HG02840 (cell line): ENCODE data around the gene FGF16.
"Not testable (repeated sequence)": the region's sequence is repeated elsewhere in the genome, so short reads cannot be mapped to it uniquely, and the experiment has no call there.

Experiments used
- ATAC-seq: cut with Tn5 transposase; IDR thresholded peaks from one replicate; pipeline ENCODE4 v1.9.1; 2021; ENCODE audit warnings: mild to moderate bottlenecking, moderate library complexity, moderate number of reproducible peaks; ENCODE audit not compliant: unreplicated experiment, low FRiP score

FGF16 gene

DNA sequence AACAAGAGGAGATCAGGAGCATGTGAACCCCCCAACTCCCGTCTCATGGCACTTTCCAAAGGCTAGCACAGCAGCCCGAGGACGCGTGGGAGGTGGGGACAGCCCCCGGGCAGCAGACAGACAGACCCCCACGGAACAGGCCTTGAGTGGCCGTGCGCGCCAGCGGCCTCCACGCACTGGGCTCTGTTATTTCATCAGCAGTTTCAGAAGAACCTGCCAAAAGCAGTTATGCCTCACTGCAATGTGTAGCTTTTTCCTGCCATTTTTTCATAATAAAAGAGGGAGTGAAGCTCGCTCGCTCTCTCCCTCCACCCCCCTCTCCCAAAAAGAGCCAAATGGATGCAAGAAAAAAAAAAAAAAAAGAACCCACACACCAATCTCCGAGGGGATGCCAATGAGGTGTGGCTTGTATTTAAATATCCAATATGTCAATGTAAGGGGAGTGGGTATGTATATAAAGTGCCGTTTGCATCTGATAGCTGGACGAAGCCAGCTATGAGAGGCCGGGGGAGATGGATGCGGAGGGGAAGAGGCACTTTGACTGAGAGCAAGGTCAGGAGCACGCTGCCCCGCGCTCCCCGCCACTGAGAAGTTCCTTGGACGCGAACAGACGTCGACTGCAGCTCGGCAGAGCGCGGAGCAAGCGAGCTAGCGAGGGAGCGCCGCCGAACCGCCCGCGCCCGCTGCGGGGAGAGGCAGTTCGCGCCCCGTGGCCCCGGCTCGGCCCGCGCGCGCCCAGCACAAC lies at the start of gene FGF16:
Gene FGF16, plus strand, starts transcription at position 482 of the 745 bp plus-strand sequence. CDS start 286 bp downstream, outside the sequence.
- no peak for ATAC-seq

DNA sequence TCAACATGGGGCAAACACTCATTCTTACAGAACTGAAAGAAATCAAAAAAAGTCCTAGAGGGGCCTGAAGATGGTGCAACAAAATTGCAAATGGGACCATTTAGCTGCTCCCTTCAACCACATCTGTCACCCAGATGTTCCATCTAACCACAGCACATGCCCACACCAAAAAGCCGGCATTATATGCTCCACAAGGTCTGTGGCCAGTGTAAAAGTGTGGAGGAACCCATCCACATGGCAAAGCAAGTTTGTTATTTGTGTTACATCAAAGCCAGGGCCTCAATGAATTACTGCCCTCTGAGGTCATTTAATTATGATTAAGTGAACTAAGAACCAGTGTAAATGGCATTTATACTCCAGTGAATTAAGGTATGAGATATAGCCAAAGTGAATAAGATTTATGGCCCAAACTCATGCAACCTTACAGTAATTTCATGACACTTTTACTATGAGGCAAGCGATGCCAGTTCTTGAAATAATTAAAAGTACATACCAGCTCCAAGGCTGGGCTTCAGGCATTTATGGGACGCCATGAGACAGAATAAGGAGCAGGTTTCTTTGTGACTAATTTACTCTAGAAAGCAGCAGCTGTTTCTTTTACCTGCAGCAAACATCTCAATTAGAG lies 48.7 kb upstream of the FGF16 start:
- ATAC-seq: no peak

DNA sequence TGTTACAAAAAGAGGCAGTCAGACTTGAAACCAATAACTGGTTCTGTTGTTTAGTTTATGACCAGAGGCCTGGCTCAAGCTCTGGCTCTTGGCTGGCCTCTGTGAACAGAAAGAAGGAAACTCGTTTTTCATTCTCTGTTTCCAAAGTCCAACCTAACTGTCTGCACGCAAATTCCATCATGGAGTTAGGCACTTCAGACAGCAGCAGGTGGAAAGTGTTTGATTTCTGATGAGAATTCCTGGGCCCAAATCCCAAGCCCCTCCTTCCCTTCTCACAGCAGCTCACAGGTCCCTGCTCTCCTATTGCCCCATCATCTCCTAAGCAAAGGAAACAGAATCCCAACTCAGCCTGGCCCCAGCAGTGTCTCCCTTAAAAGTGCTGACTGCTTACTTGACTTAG lies 42.8 kb upstream of the FGF16 start:
- ATAC-seq: no peak

DNA sequence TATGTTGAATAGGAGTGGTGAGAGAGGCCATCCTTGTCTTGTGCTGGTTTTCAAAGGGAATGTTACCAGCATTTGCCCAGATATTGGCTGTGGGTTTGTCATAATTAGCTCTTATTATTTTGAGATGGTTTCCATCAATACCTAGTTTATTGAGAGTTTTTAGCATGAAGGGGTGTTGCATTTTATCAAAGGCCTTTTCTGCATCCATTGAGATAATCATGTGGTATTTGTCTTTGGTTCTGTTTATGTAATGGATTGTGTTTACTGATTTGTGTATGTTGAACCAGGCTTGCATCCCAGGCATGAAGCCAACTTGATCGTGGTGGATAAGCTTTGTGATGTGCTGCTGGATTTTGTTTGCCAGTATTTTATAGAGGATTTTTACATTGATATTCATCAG lies 39.4 kb upstream of the FGF16 start:
- ATAC-seq: not testable (repeated sequence)

DNA sequence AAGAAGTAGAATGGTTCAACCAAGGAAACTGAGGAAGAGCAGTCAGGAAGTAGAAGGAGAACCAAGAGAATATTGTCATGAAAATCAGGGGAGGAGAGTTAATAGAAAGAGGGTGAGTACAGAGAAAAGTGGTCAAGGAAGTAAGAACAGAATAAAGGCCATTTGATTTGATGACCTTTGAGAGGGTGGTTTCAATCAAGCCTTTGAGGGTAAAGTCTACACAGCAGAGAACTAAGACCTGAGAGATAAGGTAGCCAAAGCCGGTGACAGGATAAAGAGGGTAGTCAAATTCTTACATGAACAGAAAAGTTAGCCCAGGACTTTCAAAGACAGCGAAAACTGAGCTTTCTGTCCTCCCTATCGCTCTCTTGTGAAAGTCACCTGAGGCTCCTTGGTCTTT lies 34.6 kb upstream of the FGF16 start:
- no peak for ATAC-seq

DNA sequence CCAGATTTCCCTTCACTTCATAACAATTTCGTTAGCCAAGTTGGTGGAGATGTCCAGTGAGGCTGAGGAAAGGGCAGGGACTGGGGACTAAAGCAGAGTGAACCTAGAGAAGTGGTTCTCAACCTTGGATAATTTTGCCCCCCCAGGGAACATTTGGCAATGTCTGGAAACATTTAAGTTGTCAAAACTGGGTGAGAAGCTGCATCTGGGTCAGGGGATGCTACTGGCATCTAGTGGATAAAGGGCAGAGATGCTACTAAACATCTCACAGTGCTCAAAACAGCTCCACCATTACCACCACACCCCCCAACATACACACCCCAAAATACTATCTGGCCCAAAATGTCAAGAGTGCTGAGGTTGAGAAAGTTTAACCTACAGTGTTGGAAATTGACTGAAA lies 32.0 kb upstream of the FGF16 start:
- no peak for ATAC-seq

DNA sequence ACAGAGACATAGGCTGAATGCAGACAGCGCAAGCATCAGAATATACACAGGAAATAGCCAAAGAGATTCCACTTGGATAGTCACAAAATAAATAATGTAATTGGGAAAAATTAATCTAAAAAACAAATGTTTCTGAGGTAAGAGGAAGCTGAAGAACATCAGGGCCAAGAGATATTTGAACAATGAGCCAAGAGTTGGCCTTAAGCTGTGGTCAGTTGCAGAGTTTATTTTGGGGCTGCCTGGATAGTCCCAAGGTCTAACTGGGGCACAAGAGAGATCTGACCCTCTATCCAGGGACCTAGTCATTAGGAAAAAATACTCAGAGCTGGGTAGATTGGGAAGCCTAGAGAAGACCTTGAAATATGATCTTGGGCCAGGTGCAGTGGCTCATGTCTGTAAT lies 31.3 kb upstream of the FGF16 start:
- no peak for ATAC-seq

DNA sequence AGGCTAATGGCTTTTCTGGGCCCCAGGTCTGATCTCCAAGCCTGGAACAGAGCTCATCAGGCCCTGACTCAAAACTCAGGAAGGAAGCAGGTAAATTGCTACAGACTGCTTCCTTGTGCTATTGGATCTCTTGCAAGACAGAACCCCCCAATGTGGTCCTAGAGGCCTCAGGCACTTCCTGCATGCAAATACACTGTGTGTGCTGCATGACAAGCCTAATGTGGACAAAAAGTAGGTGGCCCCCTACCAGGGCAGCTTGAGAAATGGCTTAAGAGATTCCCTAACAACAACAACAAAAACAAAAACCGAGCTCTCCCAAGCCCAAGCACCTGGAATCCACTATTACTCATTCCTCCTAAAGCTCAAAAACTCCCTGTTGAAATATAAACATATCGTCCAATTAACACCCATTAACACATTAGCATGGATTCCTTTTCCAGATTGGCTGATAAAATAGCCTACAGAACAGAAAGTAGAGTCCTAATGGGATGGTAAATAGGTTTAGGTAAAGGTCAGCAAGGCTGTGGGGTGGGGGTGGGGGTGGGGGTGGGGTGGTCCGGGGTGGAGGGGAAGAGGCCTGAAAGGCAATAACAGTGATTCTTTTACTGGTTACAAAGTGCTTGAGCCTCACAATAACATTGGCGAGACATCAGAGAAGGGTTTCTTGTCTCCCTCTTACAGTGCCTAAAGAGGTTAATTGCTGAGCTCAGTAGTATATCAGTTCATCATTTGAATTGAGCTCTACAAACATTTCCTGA lies 24.1 kb upstream of the FGF16 start:
- no peak for ATAC-seq

DNA sequence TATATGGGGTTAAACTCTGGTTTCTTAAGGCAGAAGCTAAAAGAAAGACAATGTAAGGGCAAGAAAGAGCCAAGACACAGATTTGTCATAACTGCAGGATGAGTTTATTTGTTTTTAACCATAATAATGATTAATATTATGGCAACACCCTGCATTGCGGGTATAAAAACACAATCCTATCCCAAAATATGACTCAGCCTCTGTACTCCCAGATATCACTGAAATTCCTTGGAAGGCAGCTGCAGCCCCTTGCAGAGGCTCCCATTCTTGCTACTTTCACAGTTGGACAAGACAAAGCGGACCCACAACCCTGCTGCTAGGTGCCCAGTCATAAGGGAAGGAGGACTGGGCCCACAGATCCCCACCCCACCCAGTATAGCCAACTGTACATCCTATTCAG lies 20.4 kb upstream of the FGF16 start:
- no peak for ATAC-seq

DNA sequence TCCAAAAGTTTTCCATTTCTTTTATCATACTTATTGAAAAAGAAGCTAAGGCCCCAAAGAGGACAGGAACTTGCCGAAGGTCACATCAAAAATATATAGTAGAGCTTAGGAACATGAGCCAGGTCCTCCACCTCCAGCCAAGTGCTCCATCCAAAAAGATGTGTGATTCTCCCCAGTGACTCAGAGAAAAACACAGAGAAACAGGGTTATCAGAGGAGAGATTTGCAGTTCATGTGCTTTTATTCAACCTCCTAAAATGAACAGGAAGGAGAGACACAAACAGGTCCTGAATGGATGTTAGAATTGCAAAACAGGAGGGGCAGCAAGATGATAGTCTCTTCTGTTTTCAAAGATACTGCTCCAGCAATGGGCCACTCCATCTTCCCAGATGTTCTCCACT lies 19.6 kb upstream of the FGF16 start:
- no peak for ATAC-seq

DNA sequence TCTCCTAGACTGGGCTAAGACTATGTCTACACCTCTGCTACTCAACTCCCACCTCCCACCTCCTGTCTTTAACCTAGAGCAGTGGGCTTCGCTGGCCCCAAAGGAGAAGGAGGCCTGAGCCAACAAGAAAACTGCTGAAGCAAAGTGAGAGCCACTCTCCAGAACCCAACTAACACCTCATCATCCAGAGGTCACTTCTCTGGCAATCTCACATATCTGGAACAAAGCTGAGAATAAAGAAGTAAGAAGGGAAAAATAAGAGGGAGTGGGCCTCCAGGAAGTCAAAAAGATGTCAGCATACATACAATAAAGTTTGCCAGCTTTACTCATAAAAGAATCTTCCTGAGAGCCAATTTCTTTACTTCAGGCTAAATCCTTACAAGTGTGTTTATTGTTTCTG lies 18.6 kb upstream of the FGF16 start:
- ATAC-seq: no peak

DNA sequence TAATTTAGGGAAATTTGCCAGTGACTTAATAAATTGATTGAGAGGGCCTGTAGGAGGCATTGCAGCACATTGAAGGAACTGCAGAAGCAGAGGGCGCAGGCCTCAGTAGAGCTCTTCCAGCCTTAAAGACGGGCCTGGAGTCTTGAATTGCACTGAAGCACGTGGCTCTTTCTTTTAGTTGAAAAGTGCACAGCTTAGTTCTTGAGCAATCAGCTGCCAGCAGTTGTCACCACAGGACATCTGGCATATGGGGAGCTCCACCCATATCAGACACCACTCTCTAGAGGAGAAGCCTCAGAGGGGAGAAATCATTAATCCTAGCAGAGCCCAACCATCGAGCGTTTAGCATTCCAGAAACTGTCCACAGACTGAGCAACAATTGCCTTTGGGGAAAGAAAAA lies 16.0 kb upstream of the FGF16 start:
- no peak for ATAC-seq

DNA sequence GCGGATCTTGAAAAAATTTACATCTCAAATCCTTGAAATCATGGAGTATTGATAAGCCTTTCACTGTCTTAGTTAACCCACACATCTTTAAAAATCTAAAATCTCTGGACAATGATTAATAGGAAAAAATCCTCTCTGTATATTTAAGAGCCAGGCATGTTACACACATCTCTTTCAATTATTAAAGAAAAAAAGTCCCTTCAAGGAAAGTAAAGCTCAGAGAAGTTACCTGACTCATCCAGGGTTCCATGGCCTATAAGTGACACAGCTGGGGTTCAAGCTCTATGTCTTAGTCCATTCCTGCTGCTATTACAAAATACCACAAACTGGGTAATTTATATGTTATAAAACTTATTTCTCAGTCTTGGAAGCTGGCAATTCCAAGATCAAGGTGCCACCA lies 14.2 kb upstream of the FGF16 start:
- ATAC-seq: no peak

DNA sequence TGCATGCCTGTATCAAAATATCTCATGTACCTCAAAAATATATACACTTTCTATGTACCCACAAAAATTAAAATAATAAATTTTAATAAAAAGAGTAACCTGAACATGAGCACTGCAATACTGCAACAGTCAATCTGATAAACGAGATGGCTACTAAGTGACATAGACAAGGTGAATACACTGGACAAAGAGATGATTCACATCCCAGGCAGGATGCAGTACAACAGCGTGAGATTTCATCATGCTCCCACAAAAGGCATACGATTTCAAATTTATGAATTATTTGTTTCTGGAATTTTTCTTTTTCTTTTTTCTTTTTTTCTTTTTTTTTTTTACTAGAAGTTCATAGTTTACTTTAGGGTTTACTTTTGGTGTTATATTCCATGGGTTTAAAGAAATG lies 12.2 kb upstream of the FGF16 start:
- ATAC-seq: no peak

DNA sequence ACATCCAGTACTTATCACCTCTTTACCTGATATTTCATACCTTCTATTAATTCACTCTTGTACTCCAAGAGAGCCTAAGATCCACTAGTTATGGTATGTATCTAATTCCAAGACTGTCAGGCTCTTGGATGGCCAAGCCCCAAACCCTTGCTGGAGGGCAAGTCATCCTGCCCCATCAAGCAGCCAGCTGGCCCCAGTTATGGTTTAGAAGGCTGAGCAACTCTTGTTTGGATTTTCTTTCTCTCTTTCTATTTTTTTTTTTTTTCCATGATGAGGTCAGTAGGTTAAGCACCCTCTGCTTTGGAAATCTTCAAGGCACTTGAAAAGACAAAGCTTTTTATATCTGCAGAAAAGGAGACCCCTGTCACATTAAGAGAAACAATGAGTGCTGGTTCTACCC lies 10.9 kb upstream of the FGF16 start:
- no peak for ATAC-seq

DNA sequence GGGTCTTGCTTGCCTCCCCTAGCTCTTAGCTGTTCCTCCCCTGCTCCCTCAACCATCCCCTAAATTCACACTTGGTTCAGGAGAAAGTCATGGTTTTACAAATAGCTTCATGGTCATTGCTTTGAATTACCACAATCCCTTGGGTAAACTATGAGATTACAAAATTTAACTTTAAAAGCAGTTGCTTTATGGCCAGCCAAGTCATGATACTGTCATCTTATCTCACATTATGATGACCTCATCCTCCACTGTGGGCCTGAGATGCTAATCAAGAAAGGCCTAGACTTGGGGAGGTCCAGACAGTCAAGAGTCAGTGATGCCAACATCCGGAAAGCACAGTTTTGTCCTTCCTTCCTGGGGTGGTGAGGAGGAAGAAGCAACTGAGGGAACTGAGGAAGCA lies 10.5 kb upstream of the FGF16 start:
- no peak for ATAC-seq

DNA sequence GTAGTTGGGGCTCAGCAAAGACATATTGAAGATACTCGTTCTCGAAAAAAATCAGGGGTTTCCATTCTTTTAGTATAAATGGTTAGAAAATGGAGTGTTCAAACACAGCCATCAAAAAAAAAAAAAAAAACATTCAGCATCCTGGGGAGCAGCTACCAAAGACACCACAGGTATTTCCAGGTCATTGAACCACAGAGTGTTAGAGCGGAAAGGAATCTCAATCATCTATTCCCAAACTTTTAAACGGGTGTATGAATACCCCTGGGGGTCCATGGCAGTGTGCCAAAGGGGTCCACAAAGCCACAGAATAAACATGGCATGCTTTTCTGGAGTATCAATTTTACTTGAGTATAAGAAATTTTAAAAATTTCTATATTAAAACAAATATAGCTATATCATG lies 6.9 kb upstream of the FGF16 start:
- ATAC-seq: no peak

DNA sequence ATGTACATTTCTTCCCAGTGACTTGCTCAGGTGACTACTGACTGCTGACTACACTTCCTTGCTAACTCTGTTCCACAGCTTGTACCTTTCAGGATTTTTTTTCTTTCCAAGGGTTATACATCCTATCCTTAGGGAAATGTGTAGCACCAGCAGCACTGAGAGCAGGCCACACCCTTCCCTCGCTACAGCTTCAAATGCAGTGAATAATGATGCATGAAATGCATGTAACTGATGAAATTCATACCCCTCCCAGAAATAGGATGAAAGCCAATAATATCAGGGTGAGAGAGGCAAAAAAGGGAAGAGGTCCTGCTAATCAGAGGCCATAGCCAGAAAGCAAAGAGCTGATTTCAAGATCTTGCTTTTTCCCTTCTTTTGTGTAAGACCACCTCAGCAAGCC lies 6.2 kb upstream of the FGF16 start:
- no peak for ATAC-seq

DNA sequence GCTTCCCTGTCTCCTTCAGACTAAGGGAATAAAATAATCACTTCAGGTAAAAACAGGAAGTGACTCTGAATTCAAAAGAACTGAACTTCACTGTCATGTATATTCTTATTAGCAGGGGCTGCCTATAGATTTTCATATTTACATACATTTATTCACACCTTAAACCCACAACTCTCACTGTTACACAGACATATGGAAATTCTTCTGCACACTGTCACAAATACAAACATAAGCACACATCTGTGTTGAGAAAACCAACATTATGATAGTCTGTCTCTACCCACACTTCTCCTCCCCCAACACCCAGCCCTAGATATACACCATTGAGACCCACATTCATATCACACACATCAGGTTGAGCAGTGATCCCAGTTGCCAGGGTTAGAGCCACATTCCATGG lies 5.7 kb upstream of the FGF16 start:
- ATAC-seq: no peak

DNA sequence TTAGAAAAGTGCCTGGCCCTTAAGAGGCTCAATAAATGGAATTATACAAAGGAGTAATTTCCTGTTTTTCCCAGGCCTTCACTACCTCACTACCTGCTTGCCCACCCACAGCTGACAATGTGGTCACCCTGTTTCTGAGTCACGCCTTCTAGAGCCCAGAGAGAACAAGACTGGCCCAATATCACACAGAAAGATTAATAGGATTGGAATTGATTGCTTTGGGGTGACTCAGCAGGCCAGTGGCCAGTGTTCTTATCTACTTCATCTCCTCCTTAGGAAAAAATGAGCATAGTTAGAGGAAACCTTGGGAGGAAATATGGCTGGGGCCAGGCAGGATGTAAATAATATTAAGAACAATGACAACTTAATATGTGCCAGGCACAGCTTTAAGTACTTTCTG lies 4.5 kb upstream of the FGF16 start:
- no peak for ATAC-seq

DNA sequence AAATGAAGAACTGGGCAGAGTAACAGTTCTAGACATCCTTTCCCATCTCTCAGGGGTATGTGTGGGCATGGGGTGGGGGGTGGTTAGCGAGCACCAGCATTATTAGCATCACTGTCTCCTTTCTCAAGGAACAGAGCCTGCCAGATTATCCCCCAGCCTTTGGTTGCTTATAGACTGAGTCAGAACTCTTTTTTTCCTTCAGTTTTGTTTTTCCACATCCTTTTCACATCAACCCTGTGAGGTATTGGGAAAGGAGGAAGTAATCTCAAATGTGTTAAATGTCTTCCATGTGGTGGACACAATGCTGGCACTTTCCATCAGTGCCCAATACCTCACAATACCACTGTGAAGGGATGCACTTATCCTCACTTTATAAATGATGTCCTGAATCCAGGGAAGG lies 3.1 kb upstream of the FGF16 start:
- no peak for ATAC-seq

DNA sequence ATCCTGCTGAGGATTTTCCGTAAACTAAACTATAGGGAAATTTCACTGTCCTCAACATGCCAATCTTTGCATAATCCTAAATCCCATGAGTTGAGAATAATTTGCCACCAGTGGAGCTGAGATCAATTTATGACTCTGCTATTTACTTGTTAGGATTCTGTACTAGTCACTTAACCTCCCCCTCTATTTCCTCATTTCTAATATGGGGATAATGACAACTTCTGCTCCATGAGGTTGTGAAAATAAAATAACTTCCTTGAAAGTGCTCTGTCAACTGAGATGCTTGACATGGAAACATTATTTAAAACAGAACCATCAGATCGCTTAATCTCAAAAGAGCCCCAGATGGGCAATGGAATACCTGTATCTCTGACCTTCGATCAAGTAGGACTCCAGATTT lies 2.6 kb upstream of the FGF16 start:
- ATAC-seq: no peak
